Superior temporal gyrus (tissue), 1 donor: ENCODE results near the gene C10orf105.

Experiments used
- DNase-seq: peaks from one replicate; pipeline ENCODE4 v3.0.0-alpha.2; 2016; ENCODE audit errors: extremely low spot score

The C10orf105 gene

DNA sequence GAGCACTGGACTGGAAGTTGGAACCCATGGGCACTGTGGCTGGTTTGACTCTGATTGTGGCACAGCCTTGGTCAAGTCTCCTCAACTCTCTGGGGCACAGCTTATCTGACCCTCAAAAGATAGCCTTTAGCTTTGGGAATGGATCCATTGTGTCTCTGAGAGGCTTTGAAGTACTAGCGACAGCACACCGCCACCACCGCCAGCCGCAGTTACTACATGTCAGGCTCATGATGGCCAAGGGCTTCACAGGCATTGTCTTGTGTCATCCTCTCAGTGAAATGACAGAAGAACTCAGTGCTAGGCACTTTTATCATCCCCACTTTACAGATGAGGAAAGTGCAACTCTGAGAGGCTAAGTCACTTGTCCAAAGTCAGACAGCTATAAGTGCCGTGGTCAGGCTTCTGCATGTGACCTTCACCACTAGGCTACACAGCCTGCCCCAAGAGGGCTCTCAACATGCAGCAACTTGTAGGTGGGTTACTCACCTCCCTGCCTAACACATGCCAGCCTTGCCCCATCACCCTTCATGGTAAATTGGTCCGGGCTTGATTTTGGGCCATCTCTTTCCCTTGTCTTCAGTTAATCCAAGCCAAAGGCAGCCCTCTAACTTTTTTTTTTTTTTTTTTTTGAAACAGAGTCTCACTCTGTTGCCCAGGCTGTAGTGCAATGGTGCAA, 44.1 kb downstream of the C10orf105 start:
- DNase-seq, result no peak

DNA sequence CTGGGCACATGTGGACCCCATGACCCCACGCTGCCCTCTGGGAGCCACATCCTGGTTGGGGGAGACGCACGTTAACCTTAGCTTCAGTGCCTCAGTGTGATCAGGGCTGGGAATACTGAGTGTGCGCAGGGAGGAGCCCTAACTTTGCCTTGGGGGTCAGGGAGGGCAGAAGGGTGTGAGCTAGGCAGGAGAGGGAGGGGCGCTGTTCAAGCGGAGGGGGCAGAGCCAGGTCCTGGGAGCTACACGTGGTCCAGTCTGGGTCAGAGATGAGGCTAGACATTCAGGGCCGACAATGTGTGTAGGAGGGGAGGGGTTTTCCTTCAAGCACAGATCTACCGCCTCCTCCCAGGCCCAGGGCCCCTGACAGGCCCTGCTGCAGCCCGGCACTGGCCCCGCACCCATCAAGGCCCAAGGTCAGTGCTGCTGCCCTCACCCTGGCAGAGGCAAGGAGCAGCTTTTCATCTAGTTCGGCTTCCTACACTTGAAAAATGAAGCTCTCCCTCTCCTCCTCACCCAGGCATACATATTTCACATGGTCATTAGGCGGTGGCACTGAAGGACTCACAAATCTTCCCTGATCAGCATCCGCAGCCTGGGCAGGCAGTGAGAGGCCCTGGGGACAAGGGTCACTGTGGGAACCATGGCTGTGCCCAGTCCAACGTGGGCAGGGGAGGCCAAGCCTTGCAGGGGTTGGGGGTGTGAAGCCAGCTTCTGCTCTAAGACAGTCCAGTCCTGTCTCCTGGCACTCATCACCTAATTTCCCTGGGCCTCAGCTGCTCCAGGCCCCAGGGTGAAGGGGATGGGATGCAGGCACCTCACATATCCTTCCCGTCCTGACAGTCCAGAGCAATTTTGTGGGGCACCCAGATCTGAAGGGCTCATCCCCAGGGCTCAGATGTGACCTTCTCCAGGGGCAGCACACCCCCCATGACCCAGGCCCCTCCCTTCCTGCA, 47.3 kb downstream of the C10orf105 start:
- no peak for DNase-seq

DNA sequence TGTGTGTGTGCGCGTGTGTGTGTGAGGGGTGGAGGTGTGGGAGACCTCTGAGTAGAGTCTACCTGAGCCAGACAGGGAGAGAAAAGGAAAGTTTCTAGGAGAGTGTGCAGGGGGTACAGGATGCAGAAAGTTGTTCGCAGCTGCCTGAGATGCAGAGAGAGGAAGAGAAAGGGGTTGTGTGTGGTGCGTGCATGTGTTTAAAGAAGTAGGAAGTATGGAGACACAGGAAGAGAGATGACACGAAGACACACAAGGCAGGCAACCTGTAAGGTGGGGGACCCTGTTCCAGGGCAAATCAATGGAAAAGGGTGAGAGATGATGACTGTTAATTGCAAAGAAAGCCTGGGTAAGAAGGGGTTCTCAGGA, 52.2 kb downstream of the C10orf105 start:
- DNase-seq, result no peak

DNA sequence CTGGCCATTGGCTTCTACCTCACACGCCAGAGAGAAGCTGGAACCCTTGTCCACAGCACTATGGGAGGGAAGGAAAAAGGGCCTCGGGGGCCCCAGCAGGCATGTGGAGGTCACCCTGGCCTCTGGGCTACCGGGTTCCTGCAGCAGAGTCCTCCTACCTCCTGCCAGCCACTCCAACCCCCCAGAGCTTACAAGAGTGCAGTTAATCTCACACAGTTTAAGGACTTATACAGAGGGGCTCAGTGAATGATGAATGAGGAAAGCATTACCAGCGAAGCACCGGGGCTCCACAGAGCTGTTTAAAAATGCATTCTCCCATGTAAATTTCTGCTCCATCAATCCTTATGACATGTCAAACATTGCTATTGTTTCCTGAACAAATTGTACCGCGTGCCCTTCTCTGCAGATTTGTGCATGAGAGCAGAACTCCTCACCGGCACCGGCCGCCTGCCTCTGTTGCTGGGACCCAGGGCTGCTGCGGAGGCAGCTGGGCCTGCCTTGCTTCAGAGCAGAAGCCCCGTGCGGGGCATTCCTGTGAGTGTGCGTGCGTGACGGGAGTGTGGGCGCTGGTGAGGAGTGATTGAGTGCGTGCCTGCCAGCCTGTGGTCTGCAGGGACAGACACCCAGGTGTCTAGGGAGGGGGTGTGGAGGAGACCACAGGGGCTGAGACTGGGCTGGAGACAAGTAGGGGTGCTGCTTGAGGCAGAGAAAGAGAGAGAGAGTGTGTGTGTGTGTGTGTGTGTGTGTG, 52.8 kb downstream of the C10orf105 start:
- no peak for DNase-seq

DNA sequence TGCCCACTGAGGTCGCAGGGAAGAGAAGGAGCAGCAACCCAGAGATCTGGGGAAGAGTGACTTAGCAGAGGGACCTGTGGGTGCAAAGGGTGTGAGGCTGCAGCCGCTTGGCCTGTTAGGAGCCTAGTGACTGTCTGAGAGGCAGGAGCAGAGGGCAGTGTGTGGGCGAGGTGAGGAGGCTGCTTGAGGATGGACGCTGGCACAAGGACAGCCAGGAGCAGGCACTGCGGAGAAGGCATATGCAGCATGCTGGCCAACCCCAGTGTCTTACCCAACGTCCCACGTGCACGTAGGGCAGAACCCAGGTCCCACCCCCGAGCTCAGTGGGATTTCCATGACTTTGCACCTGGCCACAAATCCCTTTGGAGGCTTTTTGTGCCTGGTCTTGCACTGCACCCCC, 54.1 kb downstream of the C10orf105 start:
- no peak for DNase-seq

DNA sequence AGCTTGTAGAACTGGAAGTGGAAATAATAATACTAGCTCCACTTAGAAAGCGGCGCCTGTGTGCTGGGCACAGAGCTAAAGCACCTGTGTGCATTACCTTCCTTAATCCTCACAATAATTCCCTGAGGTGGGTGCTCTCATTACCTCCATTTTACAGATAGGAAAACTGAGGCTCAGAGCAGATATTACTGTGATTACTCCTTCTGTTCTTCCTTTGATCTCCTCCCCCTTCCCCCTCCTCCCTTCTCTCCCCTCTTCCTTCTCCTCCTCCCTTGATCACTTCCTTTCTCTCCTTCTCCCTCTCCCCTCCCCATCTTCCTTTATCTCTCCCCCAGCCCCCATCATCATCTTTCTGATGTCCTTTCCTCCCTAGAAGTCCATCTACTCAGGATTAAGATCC, 55.0 kb downstream of the C10orf105 start:
- no peak for DNase-seq

DNA sequence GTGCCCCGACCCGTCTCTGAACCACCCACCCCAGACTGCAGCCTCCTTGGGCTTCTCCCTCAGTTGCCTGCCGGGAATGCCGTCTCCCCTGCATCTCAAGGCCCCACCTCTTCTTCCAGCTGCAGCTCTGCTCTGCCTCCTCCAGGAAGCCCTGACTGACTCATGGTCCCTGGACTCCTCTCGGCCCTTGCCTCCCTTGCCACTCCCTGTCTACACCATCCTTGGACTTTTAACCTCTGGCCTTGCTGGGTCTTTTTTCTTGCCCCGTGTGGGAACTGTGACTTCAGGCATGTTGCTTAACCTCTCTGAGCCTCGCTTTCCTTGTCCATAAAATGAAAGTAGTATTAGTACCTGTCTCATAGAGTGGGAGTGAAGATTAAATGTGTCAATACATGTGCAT, 56.3 kb downstream of the C10orf105 start:
- no peak for DNase-seq

DNA sequence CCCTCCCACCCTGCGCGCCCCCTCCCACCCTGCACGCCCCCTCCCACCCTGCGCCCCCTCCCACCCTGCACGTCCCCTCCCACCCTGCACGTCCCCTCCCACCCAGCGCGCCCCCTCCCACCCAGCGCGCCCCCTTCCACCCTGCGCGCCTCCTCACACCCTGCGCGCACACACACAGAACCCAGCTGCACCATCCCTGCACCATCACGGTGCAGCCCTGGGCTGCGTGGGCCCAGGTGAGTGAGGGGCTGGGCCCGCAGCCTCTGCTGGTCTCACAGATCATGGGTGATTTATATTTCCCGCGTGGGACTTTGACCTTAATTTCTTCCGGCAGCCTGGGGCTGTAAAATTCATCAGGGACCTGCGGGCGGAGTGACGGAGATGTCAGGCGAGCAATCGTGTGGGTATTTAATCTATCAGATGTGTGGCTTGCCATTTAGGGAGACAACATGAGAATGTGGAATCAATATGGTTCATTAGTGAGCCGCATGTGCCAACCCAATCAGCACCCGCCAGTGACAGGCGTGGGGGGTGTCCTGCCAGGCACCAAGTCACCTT, 57.7 kb downstream of the C10orf105 start:
- DNase-seq, result no peak
